ENCODE results near the gene TPRX1. TPM values are rescaled to one million over a fixed set of nuclear protein-coding genes. Genes with fewer than 3 reads are reported as not detected.
"Not testable (repeated sequence)": the region's sequence is repeated elsewhere in the genome, so short reads cannot be mapped to it uniquely, and the experiment has no call there.

Gene TPRX1
- total RNA-seq, 1 experiment from 2014 or later: not detected

- Histone ChIP-seq H3K9me2 (ENCODE audit: insufficient read depth) (no peaks in the 10 kb centered on the region), H3K4me3 (peak overlapping the region; percentile 95), H2AFZ (peak overlapping the region; percentile 98), H3K4me1 (replicated peaks; ENCODE audit: insufficient read depth) (peaks cover 24% of the 10 kb centered on the region), H3K36me3 (ENCODE audit: low read depth) (peaks cover 9% of the 10 kb centered on the region; the same call in 1 of the 2 replicates), H3K27me3 (ENCODE audit: insufficient read depth, low read depth) (no peaks in the 10 kb centered on the region), H3F3A (ENCODE audit: insufficient read depth, low read depth) (peaks cover 30% of the 10 kb centered on the region; the same call in 1 of the 2 replicates), H4K20me1 (ENCODE audit: insufficient read depth) (0 out of 2 replicates have a peak, but pooled peaks cover 4% of the 10 kb centered on the region), H3K4me2 (peak overlapping the region; percentile 95), H3K9me3 (ENCODE audit: insufficient read depth, low read depth) (no peaks in the 10 kb centered on the region), H3K79me2 (ENCODE audit: low read depth) (peaks cover 23% of the 10 kb centered on the region), H3K27ac (0 out of 2 replicates have a peak overlapping the region, but pooled peaks have one; percentile 84)
- ChIA-PET CTCF (no interaction called here), POLR2A (ENCODE audit: unreplicated experiment) (interaction anchor here (0.6 kb wide), 1 partner anchor 217 kb away, joined by 3 read pairs; no protein-coding TSS in a partner anchor)
- no peak for DNase-seq
- TF ChIP-seq EZH2 (IDR thresholded peaks at IDR 0.05; ENCODE audit: low read depth) (no peak), CTCF (conservative IDR thresholded peaks at IDR 0.05) (no peak)
- intact Hi-C loops (cut with micrococcal nuclease; ENCODE audit: unreplicated experiment): loop anchor here (1.0 kb wide), 1 partner anchor 11 kb away; no protein-coding TSS in a partner anchor
- BruUV-seq (replicated peaks): TSS peak; percentile 68
Observed at GRCh38 chr19:47778954-47779351, 25.4 kb downstream of the TPRX1 start.

GRCh38 chr19:47778049-47778953 is 26.1 kb downstream of the TPRX1 start, which contains the start of gene SELENOW:
SELENOW (plus strand) TSS chr19:47778703; CDS start chr19:47778786, 83 bp downstream.
- Histone ChIP-seq H3K27ac (peak within 1 kb of the TSS; percentile 84), H3K9me2 (ENCODE audit: insufficient read depth) (no peaks in the 10 kb centered on the region), H3K9me3 (ENCODE audit: insufficient read depth, low read depth) (no peaks in the 10 kb centered on the region), H3K79me2 (ENCODE audit: low read depth) (peaks cover 23% of the 10 kb centered on the region), H2AFZ (peak within 1 kb of the TSS; percentile 98), H3K4me3 (peak within 1 kb of the TSS; percentile 95), H3K36me3 (ENCODE audit: low read depth) (peaks cover 9% of the 10 kb centered on the region; the same call in 1 of the 2 replicates), H3F3A (ENCODE audit: insufficient read depth, low read depth) (peaks cover 30% of the 10 kb centered on the region; the same call in 1 of the 2 replicates), H3K4me2 (peak within 1 kb of the TSS; percentile 95), H4K20me1 (ENCODE audit: insufficient read depth) (0 out of 2 replicates have a peak, but pooled peaks cover 4% of the 10 kb centered on the region), H3K4me1 (replicated peaks; ENCODE audit: insufficient read depth) (peaks cover 24% of the 10 kb centered on the region), H3K27me3 (ENCODE audit: insufficient read depth, low read depth) (no peaks in the 10 kb centered on the region)
- CTCF ChIA-PET: no interaction called here
- no peak for TF ChIP-seq CTCF (conservative IDR thresholded peaks at IDR 0.05)
- no peak for TF ChIP-seq EZH2 (IDR thresholded peaks at IDR 0.05; ENCODE audit: low read depth)
- BruUV-seq (replicated peaks): no TSS peak
- intact Hi-C loops (cut with micrococcal nuclease; ENCODE audit: unreplicated experiment): no loop called here
- POLR2A ChIA-PET (ENCODE audit: unreplicated experiment): interaction anchor here (0.7 kb wide), 1 partner anchor 13 kb away, joined by 3 read pairs; no protein-coding TSS in a partner anchor
- DNase-seq: peak; percentile 75 to 85

GRCh38 chr19:47777245-47778048 is 26.9 kb downstream of the TPRX1 start:
- H4K20me1 ChIP-seq (ENCODE audit: insufficient read depth); H3K9me3 ChIP-seq (ENCODE audit: insufficient read depth, low read depth); CTCF ChIA-PET; H3K9me2 ChIP-seq (ENCODE audit: insufficient read depth); H3K36me3 ChIP-seq (ENCODE audit: low read depth); intact Hi-C loops (cut with micrococcal nuclease; ENCODE audit: unreplicated experiment); H3K27me3 ChIP-seq (ENCODE audit: insufficient read depth, low read depth); H3K27ac ChIP-seq; DNase-seq: not testable (repeated sequence)
- TSS peak; percentile 94 for BruUV-seq (replicated peaks)
- H2AFZ ChIP-seq: peak overlapping the region; percentile 98
- H3F3A ChIP-seq (ENCODE audit: insufficient read depth, low read depth): peaks cover 25% of the 10 kb centered on the region; the same call in 1 of the 2 replicates
- POLR2A ChIA-PET (ENCODE audit: unreplicated experiment): interaction anchor here (0.7 kb wide), 1 partner anchor 14 kb away, joined by 3 read pairs; no protein-coding TSS in a partner anchor
- H3K4me2 ChIP-seq: peak overlapping the region; percentile 95
- peaks cover 23% of the 10 kb centered on the region for H3K79me2 ChIP-seq (ENCODE audit: low read depth)
- H3K4me3 ChIP-seq: peak overlapping the region; percentile 95
- peaks cover 24% of the 10 kb centered on the region for H3K4me1 ChIP-seq (replicated peaks; ENCODE audit: insufficient read depth)
